Dermis microvascular lymphatic vessel endothelial cell (primary cell): ENCODE measurements around the gene NTRK2. TPM values are rescaled to one million over a fixed set of nuclear protein-coding genes. Genes with fewer than 3 reads are reported as not detected.

Source experiments
- DNase-seq, 2 donors: peaks; one replicate each; pipeline versions ENCODE4 v3.0.0 to v3.0.0-alpha.2; 2010; ENCODE audit warnings: low read depth in 2 of 2
- total RNA-seq: library from RNA; depleted of rRNA; stranded (reverse); fragments of >200 nt; gene quantifications from 2 replicates; pipeline ENCODE4 v1.2.1, GENCODE V29; 2014

Gene NTRK2
- total RNA-seq, 1 donor from 2014 or later = not detected

DNA sequence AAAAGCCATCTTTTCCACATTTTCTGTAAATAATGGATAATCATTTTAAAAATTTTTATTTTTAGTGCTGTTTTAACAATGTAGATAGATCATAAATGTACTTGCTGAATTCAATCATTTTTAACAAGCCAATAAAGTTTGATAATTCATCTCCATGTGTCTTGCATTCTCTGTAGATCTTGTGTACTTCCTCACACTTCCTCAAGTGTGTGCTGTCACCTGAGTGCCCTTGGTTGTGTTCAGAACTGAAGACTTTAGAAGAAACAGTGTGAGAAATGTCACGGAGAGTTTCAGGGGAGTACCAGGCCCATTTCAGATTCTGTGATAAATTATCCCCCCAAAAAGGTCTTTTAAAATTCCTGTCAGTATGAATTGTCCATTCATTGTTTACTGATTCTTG lies 146.0 kb downstream of the NTRK2 start:
- DNase-seq = no peak

- DNase-seq = no peak
Measured at GRCh38 chr9:84817038-84817437, 147.5 kb downstream of the NTRK2 start.

DNA sequence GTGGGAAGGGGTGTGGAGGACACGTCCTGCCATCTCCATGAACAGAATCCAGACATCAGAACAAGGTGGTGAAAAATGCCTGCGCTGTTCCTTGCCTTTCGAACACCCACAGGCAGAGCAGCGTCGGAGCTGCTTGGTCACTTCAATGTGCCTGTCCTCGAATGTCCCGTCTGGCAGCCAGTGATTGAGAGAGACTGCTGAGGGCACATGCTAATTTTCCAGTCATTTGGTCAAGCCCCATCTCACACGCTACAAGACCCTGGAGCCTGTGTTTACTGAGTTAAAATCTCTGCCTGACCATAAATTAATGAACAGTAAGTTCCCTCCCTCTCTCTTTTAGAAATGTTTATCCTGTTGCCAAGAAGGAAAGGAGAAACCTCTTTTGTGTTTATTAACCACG lies 149.3 kb downstream of the NTRK2 start:
- no peak for DNase-seq

DNA sequence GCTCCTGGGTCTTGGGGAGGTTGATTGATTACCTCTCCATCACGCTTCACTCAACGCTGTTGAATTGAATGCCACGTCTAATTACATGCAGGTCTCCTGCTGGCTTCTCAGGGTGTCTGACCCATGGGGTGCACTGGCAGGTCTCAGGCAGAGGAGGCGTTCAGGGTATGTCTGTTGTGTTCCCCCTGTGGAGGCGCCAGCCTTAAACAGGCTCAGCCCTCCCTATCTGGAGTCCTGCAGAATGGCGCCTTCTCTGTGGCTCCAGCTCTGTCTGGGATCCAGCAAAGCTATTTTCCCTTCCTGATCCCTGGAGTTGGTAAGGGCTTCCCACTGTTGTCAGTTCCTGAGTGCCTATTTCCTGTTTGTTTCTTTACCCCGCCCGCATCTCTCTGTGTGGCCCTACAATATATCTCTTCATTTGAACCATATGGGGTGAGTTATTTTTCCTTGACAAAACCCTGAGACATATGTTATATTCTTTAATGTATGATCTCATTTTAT lies 150.0 kb downstream of the NTRK2 start:
- no peak for DNase-seq

- no peak for DNase-seq
Measured at GRCh38 chr9:84821431-84821830, 151.9 kb downstream of the NTRK2 start.

DNA sequence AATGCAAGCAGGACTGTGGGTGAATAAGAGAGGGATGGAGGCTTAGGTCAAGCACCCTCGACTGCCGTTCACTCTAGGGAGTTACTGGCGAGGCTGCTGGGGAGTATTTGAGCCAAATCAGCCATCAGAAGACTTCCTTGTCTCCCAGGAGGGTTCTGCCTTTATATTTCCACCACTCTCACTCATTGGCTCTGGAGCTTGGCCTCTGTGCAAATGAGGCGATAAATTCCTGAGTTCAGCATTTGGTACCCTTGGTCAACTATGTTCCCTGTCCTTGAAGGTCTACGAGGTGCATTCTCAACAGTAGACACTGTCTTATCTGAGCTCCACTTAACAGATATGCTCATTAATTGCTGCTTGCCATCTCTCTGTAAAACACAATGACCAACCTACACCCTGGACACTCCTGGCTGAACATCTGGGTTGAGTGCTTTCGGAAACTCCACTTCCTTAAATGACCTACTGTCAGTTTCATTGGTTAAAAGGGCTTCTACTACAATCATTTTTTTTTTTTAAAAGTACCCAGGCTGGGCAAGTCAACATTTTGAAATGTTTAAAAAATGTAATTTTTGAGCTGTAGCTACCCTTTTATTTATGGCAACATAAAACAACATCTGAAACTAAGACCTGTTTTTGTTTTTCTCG lies 153.2 kb downstream of the NTRK2 start:
- no peak for DNase-seq

DNA sequence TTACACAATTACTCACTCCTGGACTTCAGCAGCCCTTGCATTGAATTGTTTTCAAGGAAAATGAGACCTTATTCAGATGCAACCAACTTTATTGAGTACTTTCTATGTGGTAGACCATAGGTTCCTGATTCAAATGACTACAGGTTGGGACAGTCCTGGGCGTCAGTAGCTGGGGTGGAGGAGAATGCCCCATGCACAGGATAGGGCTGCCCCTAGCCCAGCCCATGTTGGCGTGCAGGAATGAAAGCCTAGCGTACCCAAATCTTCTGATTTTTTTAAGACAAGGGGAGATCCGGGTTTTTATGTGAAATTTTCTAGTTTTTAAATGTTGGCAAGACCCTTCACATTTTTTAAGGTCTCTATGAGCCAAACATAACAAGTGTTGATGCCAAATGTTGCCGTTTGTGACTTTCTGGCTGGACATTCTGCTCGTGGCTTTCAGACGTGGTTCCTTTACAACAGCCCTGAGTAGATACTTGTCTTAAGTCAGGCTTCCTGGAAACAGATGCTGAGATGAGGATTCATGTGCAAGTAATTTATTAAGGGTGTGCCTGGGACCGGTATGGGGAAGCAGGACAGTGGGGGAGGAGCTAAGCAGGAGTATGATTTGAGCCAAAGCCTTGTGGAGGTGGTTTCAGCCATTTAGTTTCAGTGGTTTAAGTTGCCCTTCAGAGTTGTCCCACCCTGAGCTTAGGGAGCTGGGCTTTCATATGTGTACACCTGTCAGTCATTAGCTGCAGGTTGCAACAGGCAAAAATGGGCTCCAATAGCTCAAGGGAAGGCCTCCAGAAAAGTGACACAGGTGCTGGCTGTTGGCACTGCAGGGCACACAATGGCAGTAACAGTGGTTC lies 154.1 kb downstream of the NTRK2 start:
- no peak for DNase-seq

DNA sequence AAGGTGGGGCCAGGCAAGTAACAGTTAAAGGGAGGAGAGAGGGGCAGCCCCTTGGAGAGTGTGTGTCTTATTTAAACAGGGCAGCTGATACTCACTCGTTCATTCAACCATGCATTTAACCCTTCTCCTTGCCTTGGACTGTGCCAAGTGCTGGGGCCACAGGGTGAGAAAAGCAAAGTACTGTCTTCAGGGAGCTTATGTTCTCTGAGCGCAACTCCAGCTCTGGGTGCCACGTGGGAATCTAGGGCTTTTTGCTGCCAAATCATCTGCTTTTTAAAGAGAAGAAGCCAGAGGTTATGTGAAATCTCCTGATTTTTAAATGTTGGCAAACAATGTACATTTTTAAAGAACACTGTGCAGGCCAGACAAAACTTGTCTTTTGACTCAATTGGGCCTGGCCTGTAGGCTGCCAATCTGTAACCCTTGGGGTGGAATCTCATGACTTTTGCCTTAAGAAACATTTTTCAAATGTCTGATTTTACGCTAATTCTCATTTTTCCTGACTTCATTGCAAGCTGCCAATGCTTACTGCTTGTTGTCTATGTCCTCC lies 157.8 kb downstream of the NTRK2 start:
- DNase-seq = no peak

DNA sequence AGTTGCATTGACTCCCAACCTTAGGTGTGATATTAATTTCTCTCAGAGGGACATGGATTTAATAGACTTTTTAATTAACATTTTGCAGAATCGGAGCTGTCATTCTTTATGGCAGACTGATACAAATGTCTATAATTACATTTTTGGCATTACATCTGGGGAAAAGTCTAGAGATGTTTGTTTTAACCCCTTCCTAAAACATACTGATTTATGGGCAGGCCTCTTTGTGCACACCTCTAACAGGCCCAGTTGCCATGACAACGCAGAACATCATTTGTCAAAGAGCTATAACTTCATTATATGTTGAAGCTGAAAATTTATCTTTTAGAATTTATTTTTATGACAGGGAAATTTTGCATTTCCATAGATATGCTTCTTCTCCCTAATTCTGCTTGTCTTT lies 158.5 kb downstream of the NTRK2 start:
- no peak for DNase-seq

GRCh38 chr9:84829471-84829870 lies 159.9 kb downstream of the NTRK2 start:
- no peak for DNase-seq

DNA sequence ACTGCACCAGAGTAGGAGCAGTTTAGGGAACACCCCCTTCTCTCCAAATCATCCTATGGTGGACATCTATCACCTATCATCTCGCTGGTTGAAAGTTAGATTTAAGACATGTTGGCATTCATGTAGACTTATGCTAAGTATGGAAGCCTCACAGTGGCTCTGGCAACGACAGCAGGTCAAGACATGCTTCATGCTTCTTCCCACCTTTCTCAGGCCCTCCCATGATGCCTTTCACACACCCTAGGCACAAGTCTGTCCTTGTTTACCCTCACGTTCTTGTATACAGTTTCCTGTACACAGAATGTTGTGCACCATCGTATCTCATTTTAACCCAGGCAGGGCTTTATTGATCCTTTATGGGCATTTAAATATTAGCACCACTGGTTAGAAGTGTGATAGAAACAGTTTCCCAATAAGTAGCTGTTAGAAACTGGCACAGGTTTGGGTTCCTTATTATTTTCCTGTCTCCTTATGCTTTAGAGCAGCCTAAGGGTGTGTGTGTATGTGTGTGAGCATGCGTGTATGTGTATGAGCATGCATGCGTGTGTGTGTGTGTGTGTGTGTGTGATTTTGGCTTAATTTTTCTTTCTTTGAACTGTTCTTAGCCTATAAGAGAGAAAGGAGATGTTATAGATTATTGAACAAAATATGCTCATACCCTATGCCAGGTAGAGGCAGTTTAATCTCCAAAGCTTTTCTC lies 160.6 kb downstream of the NTRK2 start:
- no peak for DNase-seq

GRCh38 chr9:84831377-84831776 lies 161.8 kb downstream of the NTRK2 start:
- DNase-seq = no peak

GRCh38 chr9:84832453-84832852 lies 162.9 kb downstream of the NTRK2 start:
- DNase-seq = no peak

- no peak for DNase-seq
Measured at GRCh38 chr9:84834426-84834825, 164.9 kb downstream of the NTRK2 start.

DNA sequence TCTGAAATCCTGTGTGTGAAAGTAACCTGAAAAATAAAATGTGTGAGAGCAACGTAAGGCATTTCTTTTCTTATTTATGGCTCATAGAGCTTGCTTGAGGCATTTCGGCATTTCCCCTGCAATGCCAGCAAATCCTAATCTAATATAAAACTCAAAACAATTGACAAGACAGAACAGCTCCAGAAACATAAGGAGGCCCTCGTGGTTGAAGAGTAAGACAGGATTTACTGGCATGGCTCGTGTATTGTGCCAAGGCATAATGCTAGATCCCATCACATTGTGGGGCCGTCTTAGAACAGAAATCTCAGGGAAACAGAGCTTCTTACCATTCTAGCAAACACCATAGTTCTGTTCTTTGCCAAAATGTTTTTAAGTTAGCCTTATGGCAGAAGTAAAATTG lies 166.2 kb downstream of the NTRK2 start:
- DNase-seq = no peak

GRCh38 chr9:84838879-84839278 lies 169.3 kb downstream of the NTRK2 start:
- no peak for DNase-seq

DNA sequence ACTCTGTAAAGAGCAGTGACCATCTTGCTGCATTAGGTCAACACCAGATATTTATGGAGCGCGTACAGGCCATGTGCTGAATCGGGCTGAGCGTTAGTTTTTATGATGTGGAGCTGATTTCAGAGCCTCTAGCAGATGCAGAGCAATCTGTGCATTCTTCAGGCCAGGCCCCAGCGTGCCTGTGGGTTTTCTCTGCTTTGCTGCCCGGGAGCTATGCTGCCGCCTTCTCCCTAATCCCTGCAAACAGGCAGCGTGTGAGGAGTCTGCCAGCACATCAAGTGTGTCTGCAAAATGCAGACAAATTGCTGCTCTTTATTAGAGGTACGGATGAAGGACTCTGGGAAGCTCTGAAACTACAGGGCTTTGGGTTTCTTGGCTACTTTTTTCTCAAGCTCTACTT lies 170.0 kb downstream of the NTRK2 start:
- DNase-seq = no peak

- DNase-seq = no peak
Measured at GRCh38 chr9:84841931-84842330, 172.4 kb downstream of the NTRK2 start.

DNA sequence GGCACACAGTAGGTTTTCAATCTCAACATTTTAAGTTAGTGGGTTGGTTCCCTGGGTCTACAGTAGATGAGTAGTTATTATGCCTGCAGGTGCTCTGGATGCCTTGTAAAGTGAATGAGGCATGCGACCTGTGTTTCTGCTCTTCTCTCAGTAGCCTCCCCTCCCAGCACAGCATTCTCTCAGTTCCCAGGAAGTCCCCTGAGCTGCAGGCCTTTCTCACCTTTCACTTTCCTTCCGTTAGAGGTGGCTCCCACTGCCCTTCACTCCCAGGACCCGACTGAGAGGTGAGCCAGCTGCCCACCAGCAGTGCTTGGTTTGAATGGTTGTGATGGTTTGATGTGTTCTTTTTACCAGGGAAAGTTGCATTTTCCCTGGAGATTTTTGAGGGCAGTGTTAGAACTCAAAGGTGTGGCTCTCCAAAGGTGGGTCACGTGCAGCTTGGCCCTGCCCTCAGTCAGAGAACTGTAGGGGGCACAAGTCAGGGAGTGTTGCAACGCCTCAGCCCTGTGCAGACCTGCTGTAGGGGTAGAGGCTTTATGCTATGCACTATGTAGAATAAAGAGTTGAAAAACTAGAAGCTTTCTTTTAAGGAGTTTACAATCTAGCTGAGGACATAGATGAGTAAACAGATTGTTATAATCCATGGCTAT lies 173.8 kb downstream of the NTRK2 start:
- no peak for DNase-seq

GRCh38 chr9:84845956-84846900 lies 176.7 kb downstream of the NTRK2 start:
- DNase-seq = no peak
